HT1080 (cell line): ENCODE data around the gene IKBKE. TPM values are rescaled to one million over a fixed set of nuclear protein-coding genes. Genes with fewer than 3 reads are reported as not detected.
A peak's percentile ranks its signal among the peaks of the same experiment; 100 is the strongest.
"Not testable (repeated sequence)": the region's sequence is repeated elsewhere in the genome, so short reads cannot be mapped to it uniquely, and the experiment has no call there.

Experiments used
- DNase-seq: peaks from one replicate; pipeline ENCODE4 v3.0.0-alpha.2; 2015; ENCODE audit warnings: low read depth
- total RNA-seq: library from RNA; depleted of rRNA; stranded (reverse); fragments of >200 nt; shearing (Covaris generic); gene quantifications from 2 replicates; pipeline ENCODE4 v1.2.3, GENCODE V29; 2014

Gene IKBKE
- total RNA-seq, 1 experiment from 2014 or later, result 14.3 TPM

GRCh38 chr1:206472454-206472853 lies 2.2 kb downstream of the IKBKE start:
- peak; percentile 83 for DNase-seq

- DNase-seq, result no peak
Measured at GRCh38 chr1:206472886-206473285, 2.6 kb downstream of the IKBKE start.

GRCh38 chr1:206476058-206476457 lies 5.8 kb downstream of the IKBKE start:
- no peak for DNase-seq

- no peak for DNase-seq
Measured at GRCh38 chr1:206476591-206476990, 6.3 kb downstream of the IKBKE start.

- no peak for DNase-seq
Measured at GRCh38 chr1:206477110-206477509, 6.8 kb downstream of the IKBKE start.

GRCh38 chr1:206477581-206478380 lies 7.5 kb downstream of the IKBKE start:
- DNase-seq, result no peak

GRCh38 chr1:206478746-206479145 lies 8.5 kb downstream of the IKBKE start:
- no peak for DNase-seq

- DNase-seq, result peak; percentile 64
Measured at GRCh38 chr1:206479183-206480125, 9.2 kb downstream of the IKBKE start.

GRCh38 chr1:206480211-206480610 lies 9.9 kb downstream of the IKBKE start:
- no peak for DNase-seq

GRCh38 chr1:206482611-206483010 lies 12.3 kb downstream of the IKBKE start:
- DNase-seq, result no peak

- not testable (repeated sequence) for DNase-seq
Measured at GRCh38 chr1:206483864-206484263, 13.6 kb downstream of the IKBKE start.

GRCh38 chr1:206484901-206485300 lies 14.6 kb downstream of the IKBKE start:
- no peak for DNase-seq

GRCh38 chr1:206486995-206487788 lies 16.9 kb downstream of the IKBKE start:
- DNase-seq, result no peak

- DNase-seq, result no peak
Measured at GRCh38 chr1:206487970-206488369, 17.7 kb downstream of the IKBKE start.

- DNase-seq, result no peak
Measured at GRCh38 chr1:206488466-206488865, 18.2 kb downstream of the IKBKE start.

- DNase-seq, result peak; percentile 67
Measured at GRCh38 chr1:206489980-206490770, 19.9 kb downstream of the IKBKE start.

GRCh38 chr1:206490771-206491405 lies 20.6 kb downstream of the IKBKE start:
- DNase-seq, result peak; percentile 80

- no peak for DNase-seq
Measured at GRCh38 chr1:206491616-206492015, 21.3 kb downstream of the IKBKE start.

- no peak for DNase-seq
Measured at GRCh38 chr1:206492589-206492988, 22.3 kb downstream of the IKBKE start.

- no peak for DNase-seq
Measured at GRCh38 chr1:206493279-206493678, 23.0 kb downstream of the IKBKE start.
